DOHH2 (cell line): ENCODE results near the gene SH2B2.

Source experiments
- H3F3A ChIP-seq: fragments of 200-600 bp; sonication (generic), shearing (Covaris generic); 2 replicates; pipeline ENCODE4 v1.6.0; 2016; ENCODE audit warnings: antibody characterized with exemption, mild to moderate bottlenecking; ENCODE audit not compliant: control insufficient read depth, insufficient read depth
- H3K27ac ChIP-seq: fragments of 200-600 bp; sonication (generic); 2 replicates; pipeline ENCODE4 v1.5.1; 2014; ENCODE audit warnings: low read depth, mild to moderate bottlenecking, low read length, moderate library complexity
- H3K27me3 ChIP-seq: fragments of 200-600 bp; sonication (generic); 2 replicates; pipeline ENCODE4 v1.6.1; 2014; ENCODE audit warnings: mild to moderate bottlenecking, low read length, mixed read lengths; ENCODE audit not compliant: control insufficient read depth
- H3K36me3 ChIP-seq: fragments of 200-600 bp; sonication (generic); 2 replicates; pipeline ENCODE4 v1.6.1; 2014; ENCODE audit warnings: mild to moderate bottlenecking, low read length, moderate library complexity, mixed read lengths; ENCODE audit not compliant: control insufficient read depth
- H3K4me1 ChIP-seq: fragments of 200-600 bp; sonication (generic); 2 replicates; pipeline ENCODE4 v1.6.1; 2014; ENCODE audit warnings: mild to moderate bottlenecking, low read length, mixed read lengths; ENCODE audit not compliant: control insufficient read depth
- H3K4me2 ChIP-seq: fragments of 200-600 bp; sonication (generic); 2 replicates; pipeline ENCODE4 v1.6.0; 2014; ENCODE audit warnings: mild to moderate bottlenecking, low read length, moderate library complexity
- H3K4me3 ChIP-seq: fragments of 200-600 bp; sonication (generic); 2 replicates; pipeline ENCODE4 v1.5.1; 2014; ENCODE audit warnings: mild to moderate bottlenecking, low read length, mixed read lengths
- H3K79me2 ChIP-seq: fragments of 200-600 bp; sonication (generic); 2 replicates; pipeline ENCODE4 v1.6.1; 2014; ENCODE audit warnings: mild to moderate bottlenecking, low read length, mixed read lengths; ENCODE audit not compliant: control insufficient read depth
- H3K9me2 ChIP-seq: fragments of 200-600 bp; sonication (generic); replicated peaks from 2 replicates; pipeline ENCODE4 v1.6.1; 2014; ENCODE audit warnings: mild to moderate bottlenecking, low read length, mixed read lengths; ENCODE audit not compliant: control insufficient read depth
- H3K9me3 ChIP-seq: fragments of 200-600 bp; sonication (generic); 2 replicates; pipeline ENCODE4 v1.6.1; 2014; ENCODE audit warnings: antibody characterized with exemption, low read length, mixed read lengths; ENCODE audit not compliant: control insufficient read depth, insufficient read depth
- H4K20me1 ChIP-seq: fragments of 200-600 bp; sonication (generic); 2 replicates; pipeline ENCODE4 v1.6.0; 2014; ENCODE audit warnings: low read depth, mild to moderate bottlenecking, antibody characterized with exemption, low read length, moderate library complexity; ENCODE audit not compliant: control insufficient read depth, insufficient read depth
- EZH2phosphoT487 ChIP-seq: fragments of 200-600 bp; sonication (generic); IDR thresholded peaks from 2 replicates; pipeline ENCODE4 v1.6.1; 2017; ENCODE audit warnings: borderline replicate concordance, mild to moderate bottlenecking, antibody characterized with exemption, low read length, moderate library complexity, mixed read lengths
- TF ChIP-seq, protein P1 (sequence below): fragments of 200-600 bp; sonication (generic); IDR thresholded peaks from one replicate; pipeline ENCODE4 v1.5.1; 2014; ENCODE audit warnings: antibody characterized with exemption, mild to moderate bottlenecking, low read depth, low read length; ENCODE audit not compliant: poor library complexity, severe bottlenecking

SH2B2 gene

DNA sequence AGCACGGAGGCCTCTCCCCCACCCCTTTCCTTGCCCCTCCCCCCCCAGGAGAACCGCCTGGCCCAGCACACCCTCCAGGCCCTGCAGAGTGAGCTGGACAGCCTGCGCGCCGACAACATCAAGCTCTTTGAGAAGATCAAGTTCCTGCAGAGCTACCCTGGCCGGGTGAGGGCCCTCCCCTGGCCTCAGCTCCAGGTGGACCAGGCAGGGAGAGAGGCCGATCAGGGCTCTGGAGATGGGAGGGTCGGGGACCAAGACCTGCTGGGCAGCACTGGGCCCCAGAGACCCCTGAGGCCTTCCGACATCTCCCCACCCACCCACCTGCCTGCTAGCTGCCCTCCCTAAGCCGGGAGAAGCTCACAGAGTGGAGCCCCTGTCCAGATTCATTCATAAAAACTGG is 8.8 kb upstream of the SH2B2 start:
- no peaks in the 10 kb centered on the region for H3K79me2 ChIP-seq
- no peak overlapping the region for H3K27ac ChIP-seq
- no peak overlapping the region for H3K4me2 ChIP-seq
- no peaks in the 10 kb centered on the region for H3K36me3 ChIP-seq
- H3K4me3 ChIP-seq = no peak overlapping the region
- no peaks in the 10 kb centered on the region for H3K9me3 ChIP-seq
- no peaks in the 10 kb centered on the region for H4K20me1 ChIP-seq
- H3K4me1 ChIP-seq = peaks cover 19% of the 10 kb centered on the region
- no peaks in the 10 kb centered on the region for H3F3A ChIP-seq
- no peak for TF ChIP-seq EZH2phosphoT487
- TF ChIP-seq, protein P1, sequence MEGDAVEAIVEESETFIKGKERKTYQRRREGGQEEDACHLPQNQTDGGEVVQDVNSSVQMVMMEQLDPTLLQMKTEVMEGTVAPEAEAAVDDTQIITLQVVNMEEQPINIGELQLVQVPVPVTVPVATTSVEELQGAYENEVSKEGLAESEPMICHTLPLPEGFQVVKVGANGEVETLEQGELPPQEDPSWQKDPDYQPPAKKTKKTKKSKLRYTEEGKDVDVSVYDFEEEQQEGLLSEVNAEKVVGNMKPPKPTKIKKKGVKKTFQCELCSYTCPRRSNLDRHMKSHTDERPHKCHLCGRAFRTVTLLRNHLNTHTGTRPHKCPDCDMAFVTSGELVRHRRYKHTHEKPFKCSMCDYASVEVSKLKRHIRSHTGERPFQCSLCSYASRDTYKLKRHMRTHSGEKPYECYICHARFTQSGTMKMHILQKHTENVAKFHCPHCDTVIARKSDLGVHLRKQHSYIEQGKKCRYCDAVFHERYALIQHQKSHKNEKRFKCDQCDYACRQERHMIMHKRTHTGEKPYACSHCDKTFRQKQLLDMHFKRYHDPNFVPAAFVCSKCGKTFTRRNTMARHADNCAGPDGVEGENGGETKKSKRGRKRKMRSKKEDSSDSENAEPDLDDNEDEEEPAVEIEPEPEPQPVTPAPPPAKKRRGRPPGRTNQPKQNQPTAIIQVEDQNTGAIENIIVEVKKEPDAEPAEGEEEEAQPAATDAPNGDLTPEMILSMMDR = no peak
- H3K27me3 ChIP-seq = no peaks in the 10 kb centered on the region
- H3K9me2 ChIP-seq = no peaks in the 10 kb centered on the region

DNA sequence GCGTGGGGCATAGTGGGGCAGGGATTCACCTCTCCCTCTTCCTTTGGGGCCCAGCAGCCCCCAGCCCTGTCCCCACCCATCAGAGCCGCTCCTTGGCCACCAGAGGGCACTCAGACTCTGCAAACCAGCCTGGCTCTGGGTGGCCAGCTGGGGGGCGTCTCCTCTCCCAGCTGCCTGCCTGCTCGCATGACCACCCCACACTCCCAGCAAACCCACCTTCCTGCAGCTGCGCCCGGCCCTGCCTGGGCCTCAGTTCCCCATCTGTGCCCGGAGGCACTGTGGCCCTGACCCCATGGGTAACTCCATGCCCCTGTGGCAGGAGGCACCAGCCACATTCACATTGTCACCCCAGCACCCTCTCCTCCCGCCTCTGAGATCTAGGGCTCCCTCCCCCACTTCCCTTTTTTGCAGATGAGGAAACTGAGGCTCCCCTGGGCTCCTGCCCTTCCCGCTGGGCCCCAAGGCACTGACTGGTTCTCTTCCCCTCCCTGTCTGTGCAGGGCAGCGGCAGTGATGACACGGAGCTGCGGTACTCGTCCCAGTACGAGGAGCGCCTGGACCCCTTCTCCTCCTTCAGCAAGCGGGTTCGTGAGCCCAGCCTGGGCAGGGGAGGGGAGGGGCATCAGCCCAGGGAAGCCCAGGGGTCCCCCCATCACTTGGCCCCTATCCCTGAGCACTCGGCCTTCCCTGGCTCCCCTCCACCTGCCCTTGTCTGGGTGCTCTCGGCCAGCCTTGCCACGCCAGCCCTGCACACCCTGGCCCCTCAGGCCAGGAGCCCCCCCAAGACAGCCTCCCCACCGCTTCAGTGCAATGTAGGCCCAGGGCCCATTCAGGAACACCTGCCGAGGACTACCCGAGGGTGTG is 6.9 kb upstream of the SH2B2 start:
- no peaks in the 10 kb centered on the region for H3K9me3 ChIP-seq
- TF ChIP-seq, protein P1 = peak; percentile 99
- TF ChIP-seq EZH2phosphoT487 = no peak
- H3K9me2 ChIP-seq = no peaks in the 10 kb centered on the region
- H3K79me2 ChIP-seq = no peaks in the 10 kb centered on the region
- H3K4me2 ChIP-seq = peak overlapping the region; percentile 52
- H4K20me1 ChIP-seq = no peaks in the 10 kb centered on the region
- no peak overlapping the region for H3K27ac ChIP-seq
- no peaks in the 10 kb centered on the region for H3F3A ChIP-seq
- H3K36me3 ChIP-seq = no peaks in the 10 kb centered on the region
- H3K4me3 ChIP-seq = peak overlapping the region; percentile 20
- H3K27me3 ChIP-seq = no peaks in the 10 kb centered on the region
- H3K4me1 ChIP-seq = peaks cover 36% of the 10 kb centered on the region

DNA sequence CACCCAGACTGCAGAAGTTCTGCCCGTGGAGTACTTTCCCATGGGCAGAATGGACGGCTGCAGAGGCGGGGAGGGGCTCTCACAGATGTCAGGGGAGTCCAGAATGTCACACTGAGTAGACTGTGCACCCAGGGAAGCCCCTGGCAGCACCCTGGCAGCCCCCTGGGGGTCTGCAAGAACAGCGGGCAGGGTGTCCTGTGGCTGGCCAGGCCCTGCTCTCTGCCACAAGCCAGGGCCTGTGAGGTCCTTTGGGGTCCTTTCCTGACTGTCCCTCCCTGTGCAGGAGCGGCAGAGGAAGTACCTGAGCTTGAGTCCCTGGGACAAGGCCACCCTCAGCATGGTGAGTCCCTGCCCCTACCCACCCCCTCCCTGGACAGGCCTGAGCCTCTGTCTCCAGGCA is 6.1 kb upstream of the SH2B2 start:
- Histone ChIP-seq H3K4me2 (no peak overlapping the region), H3K27me3 (peaks cover 6% of the 10 kb centered on the region; the same call in 1 of the 2 replicates), H3K4me1 (peaks cover 44% of the 10 kb centered on the region), H3K4me3 (no peak overlapping the region), H3K9me2 (no peaks in the 10 kb centered on the region), H3K27ac (no peak overlapping the region), H4K20me1 (no peaks in the 10 kb centered on the region), H3K79me2 (no peaks in the 10 kb centered on the region), H3K9me3 (no peaks in the 10 kb centered on the region), H3F3A (0 out of 2 replicates have a peak, but pooled peaks cover 2% of the 10 kb centered on the region), H3K36me3 (no peaks in the 10 kb centered on the region)
- TF ChIP-seq, protein P1 = no peak
- TF ChIP-seq EZH2phosphoT487 = no peak
